Epithelial cell of esophagus (primary cell): Measurements from ENCODE around the gene CTSS.

Experiments used
- DNase-seq: peaks from one replicate; pipeline ENCODE4 v3.0.0; 2010; ENCODE audit warnings: low read depth
- H3K4me3 ChIP-seq: 2 replicates; pipeline ENCODE4 v1.5.1; 2011; ENCODE audit warnings: mild to moderate bottlenecking, low read length, control low read depth
- TF ChIP-seq, protein P1 (sequence below): IDR thresholded peaks from 2 replicates; pipeline ENCODE4 v1.5.1; 2011; ENCODE audit warnings: low read depth, mild to moderate bottlenecking, low read length, control low read depth, inconsistent platforms; ENCODE audit not compliant: insufficient read depth; ENCODE audit errors: missing control alignments

CTSS gene

DNA sequence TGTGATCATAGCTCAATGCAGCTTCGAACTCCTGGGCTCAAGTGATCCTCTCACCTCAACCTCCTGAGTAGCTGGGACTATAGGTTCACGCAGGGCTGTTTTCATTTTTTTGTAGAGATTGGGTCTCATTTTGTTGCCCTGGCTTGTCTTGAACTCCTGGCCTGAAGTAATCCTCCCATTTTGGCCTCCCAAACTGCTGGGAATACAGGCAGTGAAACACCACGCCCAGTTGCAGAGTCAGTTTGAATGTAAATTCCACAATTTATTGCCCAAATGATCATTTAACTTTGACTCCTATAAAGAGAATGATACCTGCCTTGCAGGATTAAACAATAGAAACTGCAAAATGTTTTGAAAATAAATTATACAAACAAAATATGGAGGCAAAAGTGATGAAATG lies 79.3 kb downstream of the CTSS start:
- no peak overlapping the region for H3K4me3 ChIP-seq
- no peak for DNase-seq
- TF ChIP-seq, protein P1, sequence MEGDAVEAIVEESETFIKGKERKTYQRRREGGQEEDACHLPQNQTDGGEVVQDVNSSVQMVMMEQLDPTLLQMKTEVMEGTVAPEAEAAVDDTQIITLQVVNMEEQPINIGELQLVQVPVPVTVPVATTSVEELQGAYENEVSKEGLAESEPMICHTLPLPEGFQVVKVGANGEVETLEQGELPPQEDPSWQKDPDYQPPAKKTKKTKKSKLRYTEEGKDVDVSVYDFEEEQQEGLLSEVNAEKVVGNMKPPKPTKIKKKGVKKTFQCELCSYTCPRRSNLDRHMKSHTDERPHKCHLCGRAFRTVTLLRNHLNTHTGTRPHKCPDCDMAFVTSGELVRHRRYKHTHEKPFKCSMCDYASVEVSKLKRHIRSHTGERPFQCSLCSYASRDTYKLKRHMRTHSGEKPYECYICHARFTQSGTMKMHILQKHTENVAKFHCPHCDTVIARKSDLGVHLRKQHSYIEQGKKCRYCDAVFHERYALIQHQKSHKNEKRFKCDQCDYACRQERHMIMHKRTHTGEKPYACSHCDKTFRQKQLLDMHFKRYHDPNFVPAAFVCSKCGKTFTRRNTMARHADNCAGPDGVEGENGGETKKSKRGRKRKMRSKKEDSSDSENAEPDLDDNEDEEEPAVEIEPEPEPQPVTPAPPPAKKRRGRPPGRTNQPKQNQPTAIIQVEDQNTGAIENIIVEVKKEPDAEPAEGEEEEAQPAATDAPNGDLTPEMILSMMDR: no peak

DNA sequence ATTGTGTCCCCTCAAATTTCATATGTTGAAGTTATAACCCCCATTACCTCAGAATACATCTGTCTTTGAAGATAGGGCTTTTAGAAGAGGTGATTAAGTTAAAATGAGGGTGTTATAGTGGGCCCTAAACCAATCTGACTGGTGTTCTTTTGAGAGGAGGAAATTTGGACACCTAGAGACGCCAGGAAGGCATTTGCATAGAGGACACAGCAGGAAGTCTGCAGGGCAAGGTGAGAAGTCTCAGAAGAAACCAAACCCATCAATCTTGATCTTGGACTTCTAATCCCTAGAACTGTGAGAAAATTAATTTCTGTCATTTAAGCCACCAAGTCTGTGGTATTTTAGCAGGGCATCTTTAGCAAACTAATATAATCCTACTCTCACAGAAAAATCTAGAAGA lies 81.7 kb downstream of the CTSS start:
- no peak for DNase-seq
- TF ChIP-seq, protein P1: no peak
- no peak overlapping the region for H3K4me3 ChIP-seq
